ENCODE data around the gene FUT2.

GRCh38 chr19:48718711-48719231 lies 23.0 kb downstream of the FUT2 start:
- TF ChIP-seq CTCF (IDR thresholded peaks at IDR 0.05) (no peak), POLR2A (IDR thresholded peaks at IDR 0.05) (no peak)

Data from thyroid gland (tissue), 4 donors.